A549 (cell line): ENCODE measurements around the gene ADGRL3. TPM values are rescaled to one million over a fixed set of nuclear protein-coding genes. Genes with fewer than 3 reads are reported as not detected.

Experiments used
- ATAC-seq, 2 experiments: fragments of 200-7000 bp in 1 of 2; fragments of >200 bp in 1 of 2; cut with Nextera tagmentation in 1 of 2; cut with Tn5 transposase in 1 of 2; 3 replicates each; pipeline versions ENCODE4 v1.8.0 to v1.9.1; 2018 to 2020; ENCODE audit warnings: mild to moderate bottlenecking in 1 of 2, moderate library complexity in 1 of 2
- CTCF ChIA-PET: fragments of 300-600 bp; sonication (Branson Sonifier 250); formaldehyde crosslinking; extraction: SDS; loops from one replicate; lab custom pipeline; 2021; ENCODE audit warnings: antibody characterized with exemption, inconsistent platforms; lab: Yijun Ruan, JAX
- POLR2A ChIA-PET: fragments of 350-600 bp; formaldehyde crosslinking; extraction: SDS; loops from one replicate; lab custom pipeline; 2021; ENCODE audit warnings: antibody characterized with exemption, inconsistent platforms; lab: Yijun Ruan, JAX
- DNase-seq, 2 experiments: peaks; one replicate each; pipeline versions ENCODE4 v3.0.0 to v3.0.0-alpha.2; 2011 to 2016; ENCODE audit warnings: low read depth in 1 of 2, low spot score in 1 of 2
- FAIRE-seq: peaks from 2 replicates; lab custom pipeline; 2011; peaks lifted over from hg19 to GRCh38; lab: Jason Lieb, UNC
- H3K27ac ChIP-seq, 2 experiments: fragments of >200 bp; sonication (Bioruptor Twin); formaldehyde crosslinking; 3 replicates each; pipeline ENCODE4 v1.5.1; 2016 to 2017
- H3K4me1 ChIP-seq: fragments of >200 bp; sonication (Bioruptor Twin); formaldehyde crosslinking; 3 replicates; pipeline ENCODE4 v1.6.1; 2016
- H3K4me2 ChIP-seq: fragments of >200 bp; sonication (Bioruptor Twin); formaldehyde crosslinking; 3 replicates; pipeline ENCODE4 v1.6.1; 2016
- H3K4me3 ChIP-seq: fragments of >200 bp; sonication (Bioruptor Twin); formaldehyde crosslinking; 3 replicates; pipeline ENCODE4 v1.5.1; 2016
- H3K9me3 ChIP-seq: fragments of >200 bp; sonication (Bioruptor Twin); formaldehyde crosslinking; 3 replicates; pipeline ENCODE4 v1.6.1; 2016
- CBX8 ChIP-seq: fragments of 200-600 bp; sonication (generic); IDR thresholded peaks from 2 replicates; pipeline ENCODE4 v1.6.1; 2016
- CEBPB ChIP-seq, 2 experiments: fragments of >200 bp in 1 of 2; sonication (Bioruptor Twin) in 1 of 2; formaldehyde crosslinking in 1 of 2; IDR thresholded peaks; 2 replicates each; pipeline ENCODE4 v1.6.1; 2012 to 2016
- E2F6 ChIP-seq: IDR thresholded peaks from 2 replicates; pipeline ENCODE4 v1.6.1; 2012; ENCODE audit warnings: low read depth, borderline replicate concordance
- EHMT2 ChIP-seq: fragments of 200-600 bp; sonication (generic); IDR thresholded peaks from 2 replicates; pipeline ENCODE4 v1.6.1; 2016; ENCODE audit warnings: antibody characterized with exemption, low read depth, mild to moderate bottlenecking, moderate library complexity
- ESRRA ChIP-seq: fragments of 150-350 bp; IDR thresholded peaks from 2 replicates; pipeline ENCODE4 v1.6.1; 2014; ENCODE audit warnings: mild to moderate bottlenecking, low read length, borderline replicate concordance
- FOSB ChIP-seq: fragments of 250-450 bp; sonication (Bioruptor Pico); IDR thresholded peaks from 2 replicates; pipeline ENCODE4 v1.5.0; 2020; ENCODE audit warnings: mild to moderate bottlenecking, moderate library complexity
- FOXS1 ChIP-seq: fragments of 250-450 bp; sonication (Bioruptor Pico); IDR thresholded peaks from 2 replicates; pipeline ENCODE4 v1.5.0; 2020; ENCODE audit warnings: mild to moderate bottlenecking, moderate library complexity
- HEYL ChIP-seq: fragments of 250-450 bp; sonication (Bioruptor Pico); IDR thresholded peaks from 2 replicates; pipeline ENCODE4 v1.8.0; 2021; ENCODE audit warnings: mild to moderate bottlenecking, moderate library complexity
- HOXB13 ChIP-seq: fragments of 250-450 bp; sonication (Bioruptor Pico); IDR thresholded peaks from 2 replicates; pipeline ENCODE4 v1.5.0; 2020; ENCODE audit warnings: low read depth, mild to moderate bottlenecking, moderate library complexity
- HOXB5 ChIP-seq: fragments of 250-450 bp; sonication (Bioruptor Pico); IDR thresholded peaks from 2 replicates; pipeline ENCODE4 v1.5.0; 2020; ENCODE audit warnings: mild to moderate bottlenecking, moderate library complexity
- JUNB ChIP-seq: fragments of >200 bp; sonication (Bioruptor Twin); formaldehyde crosslinking; IDR thresholded peaks from 2 replicates; pipeline ENCODE4 v1.6.1; 2016
- KDM1A ChIP-seq: fragments of 200-600 bp; sonication (generic); IDR thresholded peaks from 2 replicates; pipeline ENCODE4 v1.6.1; 2016; ENCODE audit warnings: low read depth, mild to moderate bottlenecking
- MAFK ChIP-seq: fragments of 450-650 bp; IDR thresholded peaks from 2 replicates; pipeline ENCODE4 v1.6.1; 2014; ENCODE audit not compliant: partially characterized antibody
- MYC ChIP-seq: IDR thresholded peaks from 2 replicates; pipeline ENCODE4 v1.6.1; 2012; ENCODE audit warnings: mild to moderate bottlenecking, inconsistent platforms, low read length, improper control_type of control experiment, borderline replicate concordance
- NR3C1 ChIP-seq: fragments of >200 bp; sonication (Bioruptor Twin); formaldehyde crosslinking; IDR thresholded peaks from 3 replicates; pipeline ENCODE4 v1.6.1; 2017
- PHF8 ChIP-seq: fragments of 200-600 bp; sonication (generic); IDR thresholded peaks from 2 replicates; pipeline ENCODE4 v1.6.1; 2016; ENCODE audit warnings: low read depth, mild to moderate bottlenecking, antibody characterized with exemption, moderate library complexity, borderline replicate concordance
- POLR2AphosphoS2 ChIP-seq: conservative IDR thresholded peaks from 2 replicates; pipeline ENCODE4 v1.6.1; 2012; ENCODE audit warnings: low read length, improper control_type of control experiment, inconsistent platforms
- RAD21 ChIP-seq, 2 experiments: fragments of >200 bp in 1 of 2; sonication (Bioruptor Twin) in 1 of 2; formaldehyde crosslinking in 1 of 2; IDR thresholded peaks in 1 of 2; conservative IDR thresholded peaks in 1 of 2; 2 replicates in 1 of 2; 3 replicates in 1 of 2; pipeline ENCODE4 v1.6.1; 2012 to 2018; ENCODE audit warnings: inconsistent platforms in 1 of 2
- ZFP36 ChIP-seq: fragments of 450-650 bp; IDR thresholded peaks from 2 replicates; pipeline ENCODE4 v1.6.1; 2014; ENCODE audit warnings: borderline replicate concordance; ENCODE audit not compliant: partially characterized antibody
- WGBS: methylation state at CpG from one replicate; pipeline ENCODE4 v1.1.6; 2017; ENCODE audit errors: missing lambda C conversion rate; 5-methylcytosine and 5-hydroxymethylcytosine counted together
- polyA plus RNA-seq, 4 experiments: library from polyadenylated mRNA; depleted of rRNA in 3 of 4; stranded (reverse); fragments of >200 nt; fragmentation: RNase III in 1 of 4; extraction: RNeasy Plus Mini Kit Qiagen cat#74134 plus additional on column Dnase treatment in 1 of 4; gene quantifications; 2 replicates in 3 of 4; 3 replicates in 1 of 4; pipeline ENCODE4 v1.2.3, GENCODE V29; 2011 to 2017

ADGRL3 gene
- polyA plus RNA-seq, 2 of the 4 experiments (the other 2 are of a cell fraction): 0.05 to 0.12 TPM

GRCh38 chr4:61273233-61273632 is 73.1 kb downstream of the ADGRL3 start:
- ATAC-seq (no peak), FAIRE-seq (no peak), DNase-seq (peak in 1 of 2 experiments; percentile 0)
- CTCF ChIA-PET: no interaction called here
- Histone ChIP-seq H3K9me3 (no peaks in the 10 kb centered on the region), H3K4me2 (no peak overlapping the region), H3K4me1 (no peaks in the 10 kb centered on the region), H3K4me3 (no peak overlapping the region), H3K27ac (no peak overlapping the region)
- TF ChIP-seq HOXB5 (CRISPR knock-in tag) (no peak), CEBPB (IDR thresholded peaks at IDR 0.05) (peak; percentile 26 to 39; a peak in 1 of 4 replicates)
- POLR2A ChIA-PET: no interaction called here
- 35% methylated on average over 6 of the region's 6 CpGs for WGBS

GRCh38 chr4:61274286-61274685 is 74.2 kb downstream of the ADGRL3 start:
- TF ChIP-seq MAFK (peak; percentile 50), FOXS1 (no peak)
- TF ChIP-seq, all 56 proteins: peak for 1
- Histone ChIP-seq H3K4me2 (no peak overlapping the region), H3K4me3 (no peak overlapping the region), H3K4me1 (no peaks in the 10 kb centered on the region), H3K9me3 (no peaks in the 10 kb centered on the region), H3K27ac (no peak overlapping the region)
- 26% methylated on average over 1 of the region's 1 CpG for WGBS
- FAIRE-seq: no peak
- CTCF ChIA-PET: no interaction called here
- DNase-seq: no peak
- ATAC-seq: no peak
- POLR2A ChIA-PET: no interaction called here

GRCh38 chr4:61275241-61275640 is 75.1 kb downstream of the ADGRL3 start:
- no peaks in the 10 kb centered on the region for H3K9me3 ChIP-seq
- ATAC-seq: no peak
- 15% methylated on average over 2 of the region's 2 CpGs for WGBS
- TF ChIP-seq RAD21 (conservative IDR thresholded peaks at IDR 0.05 in 1 of 2, IDR thresholded peaks at IDR 0.05 in 1 of 2) (no peak), FOSB (no peak), HOXB13 (CRISPR knock-in tag) (no peak), MAFK (no peak), ZFP36 (no peak), JUNB (no peak), PHF8 (no peak), MYC (no peak), KDM1A (no peak), EHMT2 (no peak), POLR2AphosphoS2 (no peak), CBX8 (no peak), FOXS1 (no peak), HEYL (CRISPR knock-in tag) (no peak), E2F6 (no peak)
- CTCF ChIA-PET: no interaction called here
- H3K4me1 ChIP-seq: no peaks in the 10 kb centered on the region
- no peak overlapping the region for H3K4me3 ChIP-seq
- DNase-seq: no peak
- H3K27ac ChIP-seq: no peak overlapping the region
- no peak for FAIRE-seq
- POLR2A ChIA-PET: no interaction called here
- no peak overlapping the region for H3K4me2 ChIP-seq

- no peaks in the 10 kb centered on the region for H3K9me3 ChIP-seq
- no peak overlapping the region for H3K4me3 ChIP-seq
- CTCF ChIA-PET: no interaction called here
- no peak overlapping the region for H3K27ac ChIP-seq
- H3K4me2 ChIP-seq: no peak overlapping the region
- WGBS: 29% methylated on average over 1 of the region's 1 CpG
- no peak for TF ChIP-seq ESRRA
- no peak for TF ChIP-seq NR3C1
- TF ChIP-seq, all 56 proteins: peak for 0
- DNase-seq (no peak), FAIRE-seq (no peak), ATAC-seq (no peak)
- POLR2A ChIA-PET: no interaction called here
- H3K4me1 ChIP-seq: no peaks in the 10 kb centered on the region
These were observed 75.9 kb downstream of the ADGRL3 start for GRCh38 chr4:61276029-61276428.
